Neural cell (in vitro differentiated cells): ENCODE measurements around the gene RAB11FIP4. TPM values are rescaled to one million over a fixed set of nuclear protein-coding genes. Genes with fewer than 3 reads are reported as not detected.

ENCODE experiments used
- H2AFZ ChIP-seq: fragments of 200-600, 300-800 bp; sonication (generic), shearing (Covaris generic); 2 replicates; pipeline ENCODE4 v1.6.0; 2014; ENCODE audit warnings: low read depth, mild to moderate bottlenecking, antibody characterized with exemption, low read length, moderate library complexity
- H3F3A ChIP-seq: fragments of 200-600 bp; shearing (Covaris generic); 2 replicates; pipeline ENCODE4 v1.6.1; 2016; ENCODE audit warnings: mild to moderate bottlenecking, moderate library complexity, mixed read lengths, antibody characterized with exemption, low read length; ENCODE audit not compliant: insufficient read depth, poor library complexity, severe bottlenecking
- H3K27ac ChIP-seq: fragments of 200-600, 300-800 bp; sonication (generic), shearing (Covaris generic); 2 replicates; pipeline ENCODE4 v1.5.1; 2014; ENCODE audit warnings: mild to moderate bottlenecking, low read length, moderate library complexity
- H3K27me3 ChIP-seq: fragments of 300-800, 200-600 bp; sonication (generic), shearing (Covaris generic); 2 replicates; pipeline ENCODE4 v1.6.0; 2014; ENCODE audit warnings: mild to moderate bottlenecking, low read depth, low read length, moderate library complexity; ENCODE audit not compliant: insufficient read depth
- H3K36me3 ChIP-seq: fragments of 300-800, 200-600 bp; sonication (generic), shearing (Covaris generic); 2 replicates; pipeline ENCODE4 v1.5.1; 2014; ENCODE audit warnings: mild to moderate bottlenecking, antibody characterized with exemption, low read length, moderate library complexity; ENCODE audit not compliant: insufficient read depth
- H3K4me2 ChIP-seq: fragments of 300-800, 200-600 bp; sonication (generic), shearing (Covaris generic); 2 replicates; pipeline ENCODE4 v1.6.0; 2014; ENCODE audit warnings: mild to moderate bottlenecking, low read length
- H3K4me3 ChIP-seq: fragments of 300-800, 200-600 bp; sonication (generic), shearing (Covaris generic); 2 replicates; pipeline ENCODE4 v1.5.1; 2014; ENCODE audit warnings: mild to moderate bottlenecking, low read length, moderate library complexity
- H3K79me2 ChIP-seq: fragments of 200-600 bp; shearing (Covaris generic); replicated peaks from 2 replicates; pipeline ENCODE4 v1.6.0; 2014; ENCODE audit warnings: mild to moderate bottlenecking, low read length, moderate library complexity; ENCODE audit not compliant: insufficient read depth
- H3K9ac ChIP-seq: fragments of 300-800, 200-600 bp; sonication (generic), shearing (Covaris generic); 2 replicates; pipeline ENCODE4 v1.6.1; 2016; ENCODE audit warnings: mild to moderate bottlenecking, low read length, mixed read lengths
- H3K9me2 ChIP-seq: fragments of 200-600 bp; shearing (Covaris generic); 2 replicates; pipeline ENCODE4 v1.6.1; 2016; ENCODE audit warnings: mild to moderate bottlenecking, low read length, mixed read lengths; ENCODE audit not compliant: insufficient read depth
- H3K9me3 ChIP-seq: fragments of 200-600, 300-800 bp; sonication (generic), shearing (Covaris generic); 2 replicates; pipeline ENCODE4 v1.6.1; 2016; ENCODE audit warnings: mild to moderate bottlenecking, mixed run types, low read length, moderate library complexity, mixed read lengths
- H4K20me1 ChIP-seq: fragments of 200-600 bp; shearing (Covaris generic); 2 replicates; pipeline ENCODE4 v1.6.1; 2016; ENCODE audit warnings: mild to moderate bottlenecking, mixed run types; ENCODE audit not compliant: insufficient read depth
- EP300 ChIP-seq: fragments of 450-650 bp; conservative IDR thresholded peaks from 2 replicates; pipeline ENCODE4 v1.6.1; 2014; ENCODE audit warnings: antibody characterized with exemption, mild to moderate bottlenecking, moderate library complexity; ENCODE audit not compliant: poor library complexity, severe bottlenecking
- EZH2 ChIP-seq: fragments of 200-600, 300-800 bp; shearing (Covaris generic), sonication (generic); IDR thresholded peaks from 2 replicates; pipeline ENCODE4 v1.6.1; 2014; ENCODE audit warnings: antibody characterized with exemption, low read length, borderline replicate concordance, mild to moderate bottlenecking; ENCODE audit not compliant: insufficient read depth, poor library complexity, severe bottlenecking
- MXI1 ChIP-seq: fragments of 450-650 bp; conservative IDR thresholded peaks from 2 replicates; pipeline ENCODE4 v1.6.1; 2014; ENCODE audit warnings: antibody characterized with exemption, mild to moderate bottlenecking; ENCODE audit not compliant: poor library complexity, severe bottlenecking
- POLR2AphosphoS5 ChIP-seq: IDR thresholded peaks from 2 replicates; pipeline ENCODE4 v1.6.1; 2012
- RAD21 ChIP-seq: fragments of 450-650 bp; conservative IDR thresholded peaks from 2 replicates; pipeline ENCODE4 v1.6.1; 2014; ENCODE audit warnings: antibody characterized with exemption, mild to moderate bottlenecking, moderate library complexity
- SMC3 ChIP-seq: fragments of 450-650 bp; conservative IDR thresholded peaks from 2 replicates; pipeline ENCODE4 v1.6.1; 2014; ENCODE audit warnings: antibody characterized with exemption, mild to moderate bottlenecking, moderate library complexity; ENCODE audit not compliant: poor library complexity
- TAF1 ChIP-seq: IDR thresholded peaks from 2 replicates; pipeline ENCODE4 v1.6.1; 2012; ENCODE audit warnings: low read depth
- polyA plus RNA-seq: library from polyadenylated mRNA; depleted of rRNA; stranded (reverse); fragments of >200 nt; gene quantifications from 2 replicates; pipeline ENCODE4 v1.2.3, GENCODE V29; 2014
- TF ChIP-seq, protein P1 (sequence below): IDR thresholded peaks from 2 replicates; pipeline ENCODE4 v1.6.1; 2012; ENCODE audit warnings: borderline replicate concordance
- TF ChIP-seq, protein P2 (sequence below): fragments of 450-650 bp; IDR thresholded peaks from 2 replicates; pipeline ENCODE4 v1.5.1; 2014; ENCODE audit warnings: antibody characterized with exemption, mild to moderate bottlenecking, moderate library complexity; ENCODE audit not compliant: poor library complexity, severe bottlenecking

Gene RAB11FIP4
- polyA plus RNA-seq, 1 donor from 2014 or later, result 14.4 TPM

DNA sequence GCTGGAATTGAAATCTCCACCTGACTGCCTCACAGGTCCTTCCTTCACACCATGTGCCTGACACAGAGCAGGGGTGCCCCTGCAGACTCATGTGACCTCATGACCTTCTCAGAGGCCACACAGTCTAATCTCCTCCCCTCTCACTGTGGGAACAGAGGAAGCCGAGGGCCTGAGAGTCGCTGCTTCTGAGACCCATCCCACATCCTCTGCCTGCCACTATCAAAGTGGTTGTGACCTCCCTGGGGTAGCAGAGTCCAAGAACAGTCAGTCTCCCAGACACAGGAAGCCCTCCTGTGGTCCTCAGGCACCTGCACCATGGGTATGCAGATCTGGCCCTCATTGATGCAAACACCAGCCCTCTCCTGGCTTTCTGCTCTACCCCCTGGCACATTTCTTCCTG, 78.5 kb downstream of the RAB11FIP4 start:
- Histone ChIP-seq H3K9ac (no peak overlapping the region), H3F3A (no peaks in the 10 kb centered on the region), H3K9me3 (no peaks in the 10 kb centered on the region), H3K4me2 (no peak overlapping the region), H3K79me2 (no peaks in the 10 kb centered on the region), H3K9me2 (no peaks in the 10 kb centered on the region), H2AFZ (no peak overlapping the region), H3K27me3 (no peaks in the 10 kb centered on the region), H3K4me3 (no peak overlapping the region), H4K20me1 (no peaks in the 10 kb centered on the region), H3K36me3 (no peaks in the 10 kb centered on the region), H3K27ac (no peak overlapping the region)
- no peak for TF ChIP-seq EZH2
- TF ChIP-seq TAF1, result no peak
- TF ChIP-seq POLR2AphosphoS5, result no peak
- no peak for TF ChIP-seq SMC3
- no peak for TF ChIP-seq MXI1
- no peak for TF ChIP-seq RAD21

DNA sequence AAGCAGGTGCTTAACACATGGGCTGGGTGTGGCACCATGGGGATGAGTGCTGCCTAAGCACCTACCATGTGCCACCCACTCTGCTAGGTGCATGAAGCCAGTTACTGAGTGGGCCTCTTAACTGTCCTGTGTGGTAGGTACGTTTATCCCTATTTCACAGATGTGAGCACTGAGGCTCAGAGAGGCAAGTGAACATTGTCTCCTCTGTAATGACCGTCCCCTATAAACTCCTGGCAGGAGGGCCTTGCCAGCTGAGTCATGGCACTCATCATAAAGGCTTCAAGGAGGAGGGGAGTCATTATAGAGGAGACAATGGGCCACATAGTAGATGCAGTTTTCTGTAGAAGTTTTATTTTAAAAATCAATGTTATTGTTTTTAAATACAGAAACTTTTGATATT, 79.1 kb downstream of the RAB11FIP4 start:
- Histone ChIP-seq H4K20me1 (no peaks in the 10 kb centered on the region), H3K27ac (no peak overlapping the region)

More for the DNA sequence above, 79.1 kb downstream of the RAB11FIP4 start:
- H2AFZ ChIP-seq, result no peak overlapping the region
- H3K4me2 ChIP-seq, result no peak overlapping the region
- H3K79me2 ChIP-seq, result no peaks in the 10 kb centered on the region
- no peaks in the 10 kb centered on the region for H3K9me3 ChIP-seq
- H3K4me3 ChIP-seq, result no peak overlapping the region
- no peaks in the 10 kb centered on the region for H3F3A ChIP-seq
- no peak for TF ChIP-seq EZH2
- TF ChIP-seq, protein P1, sequence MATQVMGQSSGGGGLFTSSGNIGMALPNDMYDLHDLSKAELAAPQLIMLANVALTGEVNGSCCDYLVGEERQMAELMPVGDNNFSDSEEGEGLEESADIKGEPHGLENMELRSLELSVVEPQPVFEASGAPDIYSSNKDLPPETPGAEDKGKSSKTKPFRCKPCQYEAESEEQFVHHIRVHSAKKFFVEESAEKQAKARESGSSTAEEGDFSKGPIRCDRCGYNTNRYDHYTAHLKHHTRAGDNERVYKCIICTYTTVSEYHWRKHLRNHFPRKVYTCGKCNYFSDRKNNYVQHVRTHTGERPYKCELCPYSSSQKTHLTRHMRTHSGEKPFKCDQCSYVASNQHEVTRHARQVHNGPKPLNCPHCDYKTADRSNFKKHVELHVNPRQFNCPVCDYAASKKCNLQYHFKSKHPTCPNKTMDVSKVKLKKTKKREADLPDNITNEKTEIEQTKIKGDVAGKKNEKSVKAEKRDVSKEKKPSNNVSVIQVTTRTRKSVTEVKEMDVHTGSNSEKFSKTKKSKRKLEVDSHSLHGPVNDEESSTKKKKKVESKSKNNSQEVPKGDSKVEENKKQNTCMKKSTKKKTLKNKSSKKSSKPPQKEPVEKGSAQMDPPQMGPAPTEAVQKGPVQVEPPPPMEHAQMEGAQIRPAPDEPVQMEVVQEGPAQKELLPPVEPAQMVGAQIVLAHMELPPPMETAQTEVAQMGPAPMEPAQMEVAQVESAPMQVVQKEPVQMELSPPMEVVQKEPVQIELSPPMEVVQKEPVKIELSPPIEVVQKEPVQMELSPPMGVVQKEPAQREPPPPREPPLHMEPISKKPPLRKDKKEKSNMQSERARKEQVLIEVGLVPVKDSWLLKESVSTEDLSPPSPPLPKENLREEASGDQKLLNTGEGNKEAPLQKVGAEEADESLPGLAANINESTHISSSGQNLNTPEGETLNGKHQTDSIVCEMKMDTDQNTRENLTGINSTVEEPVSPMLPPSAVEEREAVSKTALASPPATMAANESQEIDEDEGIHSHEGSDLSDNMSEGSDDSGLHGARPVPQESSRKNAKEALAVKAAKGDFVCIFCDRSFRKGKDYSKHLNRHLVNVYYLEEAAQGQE, result no peak
- TF ChIP-seq EP300, result no peak
- no peak for TF ChIP-seq SMC3
- TF ChIP-seq, protein P2, sequence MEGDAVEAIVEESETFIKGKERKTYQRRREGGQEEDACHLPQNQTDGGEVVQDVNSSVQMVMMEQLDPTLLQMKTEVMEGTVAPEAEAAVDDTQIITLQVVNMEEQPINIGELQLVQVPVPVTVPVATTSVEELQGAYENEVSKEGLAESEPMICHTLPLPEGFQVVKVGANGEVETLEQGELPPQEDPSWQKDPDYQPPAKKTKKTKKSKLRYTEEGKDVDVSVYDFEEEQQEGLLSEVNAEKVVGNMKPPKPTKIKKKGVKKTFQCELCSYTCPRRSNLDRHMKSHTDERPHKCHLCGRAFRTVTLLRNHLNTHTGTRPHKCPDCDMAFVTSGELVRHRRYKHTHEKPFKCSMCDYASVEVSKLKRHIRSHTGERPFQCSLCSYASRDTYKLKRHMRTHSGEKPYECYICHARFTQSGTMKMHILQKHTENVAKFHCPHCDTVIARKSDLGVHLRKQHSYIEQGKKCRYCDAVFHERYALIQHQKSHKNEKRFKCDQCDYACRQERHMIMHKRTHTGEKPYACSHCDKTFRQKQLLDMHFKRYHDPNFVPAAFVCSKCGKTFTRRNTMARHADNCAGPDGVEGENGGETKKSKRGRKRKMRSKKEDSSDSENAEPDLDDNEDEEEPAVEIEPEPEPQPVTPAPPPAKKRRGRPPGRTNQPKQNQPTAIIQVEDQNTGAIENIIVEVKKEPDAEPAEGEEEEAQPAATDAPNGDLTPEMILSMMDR, result no peak
- TF ChIP-seq POLR2AphosphoS5, result no peak
- TF ChIP-seq MXI1, result no peak
- no peak for TF ChIP-seq TAF1
- TF ChIP-seq RAD21, result no peak
- H3K9me2 ChIP-seq, result no peaks in the 10 kb centered on the region
- H3K36me3 ChIP-seq, result no peaks in the 10 kb centered on the region
- no peaks in the 10 kb centered on the region for H3K27me3 ChIP-seq
- H3K9ac ChIP-seq, result no peak overlapping the region
